Germinal center (tissue), 1 donor: ENCODE measurements around the gene SLC17A9.

Experiments
- DNase-seq: peaks from one replicate; pipeline ENCODE4 v3.0.0; 2012; ENCODE audit warnings: mixed read lengths, low spot score

SLC17A9 gene

DNA sequence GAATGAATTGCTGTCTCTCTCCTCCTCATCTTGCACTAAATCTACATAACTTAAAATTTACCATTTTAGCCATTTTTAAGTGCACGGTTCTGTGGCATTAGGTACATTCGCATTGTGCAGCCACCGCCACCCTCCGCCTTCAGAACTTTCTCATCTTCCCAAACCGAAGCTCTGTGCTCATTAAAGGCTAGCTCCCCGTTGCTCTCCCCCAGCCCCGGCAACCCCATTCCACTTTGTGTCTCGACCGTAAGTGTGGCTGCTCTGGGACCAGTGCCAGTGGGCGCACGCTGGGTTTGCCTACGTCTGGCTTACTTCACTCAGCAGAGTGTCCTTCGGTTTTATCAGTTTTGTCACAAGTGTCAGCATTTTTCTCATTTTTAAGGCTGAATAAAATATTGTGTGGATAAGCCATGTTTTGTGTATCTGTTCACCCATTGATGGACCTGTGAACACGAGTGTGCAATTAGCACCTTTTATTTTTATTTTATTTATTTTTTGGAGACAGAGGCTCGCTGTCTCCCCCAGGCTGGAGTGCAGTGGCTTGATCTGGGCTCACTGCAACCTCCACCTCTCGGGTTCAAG, 16.8 kb downstream of the SLC17A9 start:
- DNase-seq: no peak

DNA sequence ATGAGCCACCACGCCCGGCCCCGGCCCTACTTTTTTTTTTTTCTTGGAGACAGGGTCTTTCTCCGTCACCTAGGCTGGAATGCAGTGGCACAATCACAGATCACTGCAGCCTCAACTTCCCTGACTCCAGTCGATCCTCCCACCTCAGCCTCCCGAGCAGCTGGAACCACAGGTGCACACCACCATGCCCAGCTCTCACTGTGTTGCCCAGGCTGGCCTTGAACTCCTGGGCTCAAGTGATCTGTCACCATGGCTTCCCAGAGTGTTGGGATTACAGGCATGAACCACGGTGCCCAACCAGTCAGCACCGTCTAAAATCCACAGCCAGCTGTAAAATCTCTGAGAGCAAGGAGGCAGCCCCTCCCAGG, 17.4 kb downstream of the SLC17A9 start:
- DNase-seq: no peak

DNA sequence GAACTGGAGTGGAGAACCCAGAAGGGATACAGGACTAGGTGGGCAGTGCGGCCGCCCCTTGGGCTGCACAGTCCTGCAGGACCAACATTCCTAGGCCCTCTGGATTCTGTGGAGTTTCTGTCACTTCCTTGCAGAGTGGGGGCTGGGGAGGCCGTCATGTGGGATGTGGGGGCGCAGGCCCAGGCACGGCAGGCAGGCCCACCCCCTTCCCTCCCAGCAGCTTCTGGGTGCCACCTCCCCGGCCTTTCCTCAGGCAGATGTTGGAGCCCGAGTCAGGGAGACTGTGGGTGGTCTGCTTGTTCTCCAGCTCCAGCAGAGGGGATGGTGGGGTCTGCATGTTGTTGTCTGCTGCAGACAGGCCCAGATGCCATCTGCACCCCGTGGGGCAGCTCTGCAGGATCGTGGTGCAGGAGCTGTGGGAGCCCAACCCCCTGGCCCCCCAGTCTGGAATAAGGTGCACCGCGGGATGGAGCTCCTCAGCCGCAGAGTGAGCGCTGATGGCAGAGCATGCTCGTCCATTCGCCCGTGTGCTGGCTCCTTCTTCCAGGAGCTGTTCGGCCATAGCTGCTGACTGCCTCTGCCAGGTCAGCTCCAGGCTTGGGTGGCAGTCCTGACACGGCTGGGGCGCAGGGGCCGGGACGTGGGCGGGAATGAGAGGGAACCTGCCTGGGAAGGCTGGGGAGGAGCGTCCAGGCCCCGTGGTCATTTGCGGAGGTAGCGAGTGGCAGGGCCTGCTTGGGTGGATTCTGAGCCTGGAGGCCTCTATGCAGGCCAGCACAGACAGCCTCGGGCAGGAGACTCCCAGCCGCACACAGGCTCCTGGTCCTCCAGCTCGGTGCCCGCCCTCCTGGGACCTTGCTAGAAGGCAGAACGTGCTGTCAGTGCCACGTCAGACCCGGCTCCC, 18.1 kb downstream of the SLC17A9 start:
- no peak for DNase-seq

DNA sequence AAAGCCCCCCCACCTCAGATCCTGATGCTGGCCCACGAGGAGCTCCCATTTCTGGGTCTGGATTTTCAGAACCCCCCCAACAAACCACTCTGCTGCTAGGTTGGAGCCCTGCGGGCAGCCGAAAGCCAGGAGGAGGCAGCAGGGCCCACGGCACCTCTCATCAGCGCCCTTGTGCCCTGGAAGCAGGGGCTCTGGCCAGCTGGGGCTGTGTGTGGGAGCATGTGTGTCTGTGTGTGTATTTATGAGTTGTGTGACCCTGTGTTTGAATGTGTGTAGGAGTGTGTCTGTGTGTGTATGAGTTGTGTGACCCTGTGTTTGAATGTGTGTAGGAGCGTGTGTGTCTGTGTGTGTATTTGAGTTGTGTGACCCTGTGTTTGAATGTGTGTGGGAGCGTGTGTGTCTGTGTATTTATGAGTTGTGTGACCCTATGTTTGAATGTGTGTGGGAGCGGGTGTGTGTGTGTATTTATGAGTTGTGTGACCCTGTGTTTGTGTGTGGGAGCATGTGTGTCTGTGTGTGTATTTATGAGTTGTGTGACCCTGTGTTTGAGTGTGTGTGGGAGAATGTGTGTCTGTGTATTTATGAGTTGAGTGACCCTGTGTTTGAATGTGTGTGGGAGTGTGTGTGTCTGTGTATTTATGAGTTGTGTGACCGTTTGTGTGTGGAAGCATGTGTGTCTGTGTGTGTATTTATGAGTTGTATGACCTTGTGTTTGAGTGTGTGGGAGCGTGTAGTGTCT, 18.9 kb downstream of the SLC17A9 start:
- no peak for DNase-seq

DNA sequence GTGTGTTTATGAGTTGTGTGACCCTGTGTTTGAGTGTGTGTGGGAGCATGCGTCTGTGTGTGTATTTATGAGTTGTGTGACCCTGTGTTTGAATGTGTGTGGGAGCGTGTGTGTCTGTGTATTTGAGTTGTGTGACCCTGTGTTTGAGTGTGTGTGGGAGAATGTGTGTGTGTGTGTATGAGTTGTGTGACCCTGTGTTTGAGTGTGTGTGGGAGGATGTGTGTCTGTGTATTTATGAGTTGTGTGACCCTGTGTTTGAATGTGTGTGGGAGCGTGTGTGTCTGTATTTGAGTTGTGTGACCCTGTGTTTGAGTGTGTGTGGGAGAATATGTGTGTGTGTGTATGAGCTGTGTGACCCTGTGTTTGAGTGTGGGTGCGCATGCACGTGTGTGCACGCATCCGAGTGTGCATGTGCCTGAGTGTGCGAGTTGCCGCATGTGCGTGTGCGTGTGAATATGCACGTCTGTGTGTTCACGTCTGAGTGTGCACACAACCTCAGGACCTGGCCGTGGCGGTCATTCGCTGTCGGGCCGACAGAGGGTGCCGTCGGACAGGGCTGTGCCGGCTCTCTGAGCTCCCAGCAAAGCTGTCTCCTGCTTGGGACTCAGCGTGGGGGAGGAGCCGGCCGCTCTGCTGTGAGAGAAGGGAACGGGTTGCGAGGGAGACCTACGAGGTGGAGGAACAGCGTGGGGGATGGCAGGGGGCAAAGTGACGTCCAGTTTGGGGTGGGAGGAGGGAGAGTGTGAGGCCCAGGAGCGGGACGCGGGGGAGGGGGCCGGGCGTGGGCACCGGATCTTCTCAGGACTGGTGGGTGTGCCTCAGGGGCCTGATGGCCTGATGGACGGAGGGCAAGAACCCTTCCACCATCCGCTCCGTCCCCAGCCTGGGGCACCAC, 19.7 kb downstream of the SLC17A9 start:
- peak; percentile 88 for DNase-seq

DNA sequence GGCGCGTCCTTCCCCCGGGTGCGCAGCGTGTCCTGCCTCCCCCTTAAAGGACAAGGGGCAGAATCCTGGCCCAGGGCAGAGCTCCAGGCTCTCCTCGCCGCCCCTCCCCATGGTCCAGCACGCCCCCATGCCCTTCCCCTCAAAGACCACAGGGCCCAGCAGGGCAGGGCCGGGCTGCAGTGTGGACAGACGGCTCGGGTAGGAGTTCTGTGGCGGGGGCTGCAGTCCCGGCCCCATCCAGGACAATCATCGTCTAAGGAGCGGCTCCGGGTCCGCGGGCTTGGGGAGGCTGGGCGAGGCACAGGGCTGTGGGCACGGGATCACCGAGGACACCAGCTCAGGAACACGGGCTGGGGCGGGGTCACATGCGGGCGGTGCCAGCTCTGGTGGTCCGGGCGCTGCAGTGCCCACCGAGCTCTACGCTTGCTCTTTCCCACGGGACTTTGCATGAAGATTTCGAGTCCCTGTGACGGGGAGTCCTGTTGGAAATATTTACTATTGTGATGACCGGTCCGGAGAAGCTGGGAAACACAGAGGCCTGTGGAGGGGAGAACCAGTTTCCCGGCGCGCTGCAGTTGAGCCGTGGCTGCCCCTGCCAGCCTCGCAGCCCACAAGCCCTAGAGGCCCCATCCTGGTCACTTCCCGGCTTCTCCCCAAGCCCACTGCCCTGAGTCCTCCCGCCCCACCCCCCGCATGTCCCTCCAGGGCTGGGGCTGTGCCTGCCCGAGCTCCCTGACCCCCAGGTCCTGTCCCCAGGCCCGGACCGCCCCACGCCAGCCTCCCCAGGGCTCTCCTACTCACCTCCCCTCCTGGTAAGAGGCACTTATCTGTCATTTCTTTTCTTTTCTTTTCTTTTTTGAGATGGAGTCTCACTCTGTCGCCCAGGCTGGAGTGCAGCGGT, 20.6 kb downstream of the SLC17A9 start:
- no peak for DNase-seq

DNA sequence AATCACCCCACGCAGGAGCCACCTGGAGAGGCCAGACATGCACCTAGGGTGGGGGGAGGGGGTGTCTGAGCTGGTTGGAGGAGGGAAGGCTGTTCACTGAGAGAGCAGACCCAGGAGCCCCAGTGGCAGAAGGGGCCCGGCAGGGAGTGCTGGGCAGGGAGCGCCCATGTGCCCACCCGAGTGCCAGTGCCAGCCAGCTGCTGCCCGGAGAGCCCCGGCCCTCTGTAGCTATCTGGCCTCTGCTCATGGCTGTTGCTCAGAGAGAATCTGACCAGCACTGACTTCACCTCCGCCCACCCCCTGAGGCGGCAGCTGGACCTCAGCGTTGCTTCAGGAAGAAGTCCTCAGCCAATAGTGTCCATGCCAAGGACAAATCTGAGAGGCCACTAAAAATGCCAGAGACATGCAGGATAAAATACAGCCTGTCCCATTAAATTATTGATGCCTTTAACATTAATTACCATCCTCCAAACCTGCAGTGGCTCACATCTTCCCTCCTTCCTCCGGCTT, 22.8 kb downstream of the SLC17A9 start:
- DNase-seq: no peak

DNA sequence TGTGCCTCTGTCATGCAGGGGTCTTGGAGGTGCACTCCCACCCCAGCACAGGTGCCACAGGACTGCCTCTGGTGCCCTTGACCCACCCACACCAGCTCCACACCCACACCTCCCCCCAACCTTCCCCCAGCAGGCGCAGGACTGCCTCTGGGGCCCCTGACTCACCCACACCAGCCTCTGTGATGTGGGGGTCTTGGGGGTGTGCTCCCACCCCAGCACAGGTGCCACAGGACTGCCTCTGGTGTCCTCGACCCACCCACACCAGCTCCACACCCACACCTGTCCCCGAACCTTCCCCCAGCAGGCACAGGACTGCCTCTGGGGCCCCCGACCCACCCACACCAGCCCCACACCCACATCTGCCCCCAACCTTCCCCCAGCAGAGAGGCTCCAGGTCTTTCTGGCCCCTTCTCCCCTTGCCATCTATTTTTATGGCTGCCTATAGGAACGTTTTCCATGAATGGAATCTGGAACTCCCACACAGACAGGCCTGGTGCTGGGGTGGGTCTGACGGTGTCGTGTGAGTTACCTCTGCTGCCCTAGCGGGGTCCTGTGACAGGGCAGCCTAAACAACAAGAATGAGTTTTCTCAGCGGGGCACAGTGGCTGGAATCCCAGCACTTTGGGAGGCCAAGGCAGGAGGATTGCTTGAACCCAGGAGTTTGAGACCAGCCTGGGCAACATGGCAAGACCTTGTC, 23.5 kb downstream of the SLC17A9 start:
- DNase-seq: no peak

DNA sequence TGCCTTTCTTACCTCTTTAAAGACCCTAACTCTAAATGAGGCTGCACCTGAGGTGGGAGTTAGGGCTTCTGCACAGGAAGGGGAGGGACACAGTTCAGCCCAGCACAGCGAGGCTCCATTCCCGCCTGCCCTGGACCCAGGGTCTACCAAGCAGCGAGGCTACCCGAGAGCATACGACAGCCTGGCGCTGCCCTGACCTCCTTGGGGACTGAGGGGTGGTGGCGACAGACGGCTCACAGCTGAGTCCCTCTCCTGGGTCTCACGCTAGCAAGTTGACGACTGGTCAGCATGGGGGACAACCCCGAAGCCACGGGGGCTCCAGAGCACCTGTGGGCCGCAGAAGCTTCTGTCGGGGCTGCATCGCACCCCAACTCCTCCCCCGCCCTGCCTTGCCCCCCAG, 24.4 kb downstream of the SLC17A9 start:
- no peak for DNase-seq

DNA sequence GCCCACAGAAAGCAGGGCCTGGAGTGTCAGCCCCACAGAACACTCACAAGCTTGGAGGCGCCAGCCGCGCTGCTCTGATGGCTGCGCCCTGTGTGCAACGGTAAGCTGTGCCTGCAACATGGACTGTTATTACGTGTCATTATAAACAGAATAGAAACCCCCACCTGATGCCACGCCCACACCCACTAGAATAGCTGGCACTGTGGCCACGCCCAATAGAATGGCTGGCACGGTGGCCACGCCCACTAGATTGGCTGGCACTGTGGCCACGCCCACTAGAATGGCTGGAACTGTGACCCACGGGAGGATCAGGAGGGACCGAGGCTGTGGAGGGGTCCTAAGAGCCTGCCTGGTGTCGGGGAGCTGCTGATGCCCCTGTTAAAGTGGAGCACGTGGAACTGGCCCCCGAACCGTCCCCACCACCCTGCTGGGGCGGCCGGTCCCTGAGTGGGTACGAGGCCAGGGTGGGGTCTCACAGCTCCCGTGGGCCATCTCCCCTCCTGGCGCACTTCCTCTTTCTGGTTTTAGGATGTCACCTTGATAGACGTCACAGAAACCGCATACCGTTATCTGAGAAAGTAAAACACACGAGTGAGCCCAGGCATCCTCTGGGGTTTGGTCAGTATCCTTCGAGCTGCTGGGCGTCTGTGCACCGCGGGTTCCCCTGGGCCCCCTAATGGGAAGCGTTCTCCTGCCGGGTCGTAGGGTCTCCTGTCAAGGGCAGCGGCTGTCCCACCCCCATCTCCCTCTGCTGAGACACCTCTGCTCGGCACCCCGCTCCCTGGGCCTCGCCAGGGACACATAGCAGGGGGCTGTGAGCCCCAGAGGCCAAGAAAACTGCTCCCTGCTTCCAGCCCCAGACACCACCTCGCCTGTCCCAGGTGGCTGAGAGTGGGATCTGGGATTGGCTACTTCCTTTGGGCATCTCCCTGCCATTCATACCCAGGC, 25.4 kb downstream of the SLC17A9 start:
- peak; percentile 93 for DNase-seq

DNA sequence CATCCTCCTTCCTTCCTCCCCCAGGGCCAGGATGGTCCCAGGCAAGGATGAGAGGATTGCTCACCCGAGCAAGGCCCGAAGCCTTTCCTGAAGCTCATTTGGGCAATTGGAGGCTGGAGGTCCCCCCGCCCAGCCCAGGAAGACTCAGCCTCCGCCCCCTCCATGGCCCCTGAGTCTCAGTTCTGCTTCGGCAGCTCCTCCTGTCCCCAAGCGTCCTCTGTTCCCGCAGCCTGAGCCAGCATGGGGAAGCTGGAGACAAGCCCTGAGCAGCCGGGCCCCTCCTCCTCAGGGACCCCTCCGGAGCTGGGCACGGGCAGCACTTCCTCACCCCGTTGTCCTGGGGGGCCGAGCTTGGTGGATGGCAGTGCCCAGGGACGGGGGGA, 26.0 kb downstream of the SLC17A9 start:
- no peak for DNase-seq

DNA sequence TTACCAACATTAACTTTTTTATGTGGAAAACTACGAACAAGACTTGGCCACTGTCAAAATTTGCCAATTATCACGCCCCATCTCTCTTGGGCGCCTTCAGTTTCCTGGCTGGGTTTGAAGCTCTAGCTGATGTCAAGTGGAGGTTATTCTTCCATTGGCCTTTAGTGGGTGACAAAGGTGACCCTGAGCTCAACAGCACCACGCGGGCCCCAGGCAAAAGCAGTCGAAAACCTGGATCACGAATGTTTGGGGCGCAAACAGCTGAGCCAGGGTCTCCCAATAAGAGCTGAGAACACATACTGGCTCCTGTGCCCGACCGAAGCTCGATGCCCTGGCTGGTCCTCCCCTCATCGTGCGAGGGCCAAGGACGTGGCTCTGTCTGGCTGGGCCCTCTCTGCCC, 26.8 kb downstream of the SLC17A9 start:
- DNase-seq: no peak

DNA sequence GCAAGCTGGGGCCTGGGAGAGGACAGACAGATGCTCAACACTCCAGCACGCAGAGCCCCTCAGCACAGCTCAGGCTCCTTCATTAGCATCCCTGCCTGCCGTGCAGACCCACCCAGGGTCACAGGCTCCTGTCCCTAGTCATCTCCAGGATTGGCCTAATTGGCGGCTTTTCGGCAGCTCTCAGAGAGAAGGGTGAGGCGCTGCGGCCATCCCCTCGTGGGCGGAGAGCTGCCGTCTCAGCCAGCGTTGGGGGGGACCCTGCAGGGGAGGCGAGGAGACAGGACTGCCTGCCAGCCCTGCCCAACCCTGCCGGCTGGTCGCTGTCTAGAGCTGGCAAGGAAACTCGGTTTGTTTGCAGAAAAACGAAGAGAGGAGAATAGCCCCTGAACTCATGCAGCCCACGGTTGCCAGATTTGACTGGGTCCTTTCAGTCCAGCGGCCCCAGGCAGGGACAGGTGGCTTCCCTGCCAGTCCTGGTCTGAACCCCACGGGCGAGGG, 27.4 kb downstream of the SLC17A9 start:
- no peak for DNase-seq

DNA sequence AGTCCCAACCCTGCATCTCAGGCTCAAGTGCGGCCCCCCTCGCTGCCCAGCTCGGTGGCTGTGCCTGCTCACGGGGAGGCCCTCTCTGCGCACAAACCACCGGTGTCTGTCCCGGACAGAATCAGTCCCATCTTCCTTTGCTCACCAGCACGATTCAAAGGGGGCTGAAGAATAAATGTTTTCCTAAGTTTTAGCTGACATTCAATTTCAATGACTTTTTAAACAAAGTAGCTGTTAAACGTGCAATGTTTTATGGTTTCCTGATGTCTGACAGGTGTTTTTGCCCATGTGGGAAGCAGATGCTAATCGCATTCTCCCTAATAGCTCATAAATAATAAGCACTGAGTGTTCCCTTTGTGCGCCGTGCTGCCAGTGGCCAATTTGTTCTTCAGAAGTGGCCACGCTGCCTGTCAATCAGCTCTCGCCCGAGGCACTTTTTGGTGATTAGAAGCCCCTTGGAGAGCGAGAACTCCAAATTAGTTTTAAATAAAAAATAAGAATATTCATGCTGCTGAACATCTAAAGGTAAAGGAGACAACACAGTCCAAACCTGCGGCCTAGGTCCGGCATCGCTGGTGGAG, 28.0 kb downstream of the SLC17A9 start:
- no peak for DNase-seq

DNA sequence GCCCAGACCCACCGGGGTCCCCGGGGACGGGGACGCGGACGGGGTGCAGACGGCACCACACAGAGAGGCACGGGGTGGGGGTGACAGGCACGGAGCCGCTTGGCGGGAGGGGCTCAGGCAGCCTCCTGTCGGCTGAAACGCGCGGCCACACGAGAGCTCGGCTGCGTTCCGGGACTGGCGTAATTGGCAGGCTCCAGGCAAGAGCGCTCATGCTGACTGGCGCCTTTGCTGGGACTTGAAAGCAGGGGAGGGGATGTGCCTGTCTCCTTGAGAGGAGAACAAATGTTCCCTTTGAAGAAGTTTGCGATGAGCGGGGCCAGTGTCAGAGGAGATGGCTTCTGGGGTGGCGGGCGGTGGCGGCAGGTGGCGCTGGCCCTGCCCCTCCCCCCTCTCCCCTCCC, 28.5 kb downstream of the SLC17A9 start:
- no peak for DNase-seq

DNA sequence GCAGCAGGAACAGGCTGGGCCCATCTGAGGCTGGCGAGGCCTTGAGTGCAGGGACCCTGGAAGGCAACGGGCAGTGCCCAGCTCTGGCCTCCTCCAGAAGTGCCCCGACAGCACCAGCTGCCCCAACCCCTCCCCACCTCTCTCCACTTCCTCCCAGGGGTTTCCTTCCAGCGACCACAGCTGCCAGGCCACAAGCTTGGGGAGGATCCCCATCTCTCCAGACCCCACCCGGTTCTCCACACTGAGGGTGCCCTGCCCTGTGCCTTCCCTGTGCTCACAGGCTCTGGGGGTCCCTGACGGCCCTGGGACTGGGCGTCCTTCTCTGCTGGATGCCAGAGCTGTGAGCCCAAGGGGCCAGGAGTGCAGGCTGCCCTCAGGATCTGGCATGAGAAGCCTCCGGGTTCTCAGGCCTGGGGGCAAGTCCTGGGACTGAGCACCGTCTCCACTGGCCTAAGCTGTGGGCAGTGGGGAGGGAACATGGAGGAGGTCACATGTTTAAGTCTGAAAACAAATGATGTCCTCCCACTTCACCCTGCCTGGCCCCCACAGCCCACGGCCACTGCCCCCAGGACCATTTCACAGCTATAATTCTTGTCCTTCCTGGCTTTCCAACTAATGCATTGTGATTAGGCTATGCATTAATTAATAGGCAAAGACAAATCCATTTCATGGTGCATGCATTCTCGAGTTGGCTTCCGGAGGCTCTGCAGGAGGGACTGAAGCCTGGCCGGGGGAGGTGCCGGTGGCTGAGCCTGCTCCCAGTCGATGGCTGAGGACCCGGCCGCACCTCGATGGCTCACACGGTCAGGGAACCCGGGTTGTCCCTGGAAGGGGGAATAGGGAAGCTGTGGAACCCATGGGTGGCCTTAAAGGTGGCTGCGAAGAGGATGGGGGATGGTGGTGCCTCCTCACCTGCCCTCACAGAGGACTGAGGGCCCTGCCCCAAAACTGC, 29.9 kb downstream of the SLC17A9 start:
- no peak for DNase-seq

DNA sequence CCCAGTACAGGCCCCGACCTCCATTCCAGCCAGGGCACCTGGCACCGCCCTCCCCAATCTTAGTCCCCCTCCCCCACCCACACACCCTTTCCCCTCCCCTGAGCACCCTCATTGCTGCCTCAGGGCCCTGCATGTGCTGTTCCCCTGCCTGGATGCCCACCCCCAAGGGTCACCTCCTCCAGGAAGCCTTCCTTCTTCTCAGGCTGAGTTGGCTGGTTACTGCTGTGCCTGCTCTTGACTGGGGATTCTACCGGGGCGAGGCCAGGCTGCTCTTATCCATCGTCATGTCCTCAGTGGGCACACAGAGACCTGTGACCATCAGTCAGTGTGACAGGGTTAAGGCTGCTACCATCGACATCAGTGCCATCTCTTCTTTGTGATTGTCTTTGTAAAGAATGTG, 30.7 kb downstream of the SLC17A9 start:
- DNase-seq: no peak
